ENCODE measurements around the gene E4F1. TPM values are rescaled to one million over a fixed set of nuclear protein-coding genes. Genes with fewer than 3 reads are reported as not detected.

Gene E4F1
- total and polyA plus RNA-seq, 2 of the 13 experiments (the other 11 are each of a cell fraction or from before 2014, with no cell fraction given), result 13.8 to 19.5 TPM

- intact Hi-C loops (cut with micrococcal nuclease; ENCODE audit: unreplicated experiment) (no loop called here), in situ Hi-C loops (cut with HindIII; ENCODE audit: extremely low pct_ligation_motif_present, low pct_unique_long_range_greater_than_20kb) (no loop called here)
- Histone ChIP-seq H3K9me3 (ENCODE audit: low read length) (no peaks in the 10 kb centered on the region), H3K4me3 (replicated peaks in 1 of 3; ENCODE audit: insufficient read depth in 1 of 3, low read depth in 2 of 3, low read length in 3 of 3) (no peak overlapping the region), H3K27ac (ENCODE audit: extremely low read length, insufficient read depth, low read length) (no peak overlapping the region), H4K20me1 (ENCODE audit: insufficient read depth, low read length) (0 out of 2 replicates have a peak, but pooled peaks cover 3% of the 10 kb centered on the region), H3K4me2 (ENCODE audit: low read depth, low read length) (no peak overlapping the region), H3K9ac (ENCODE audit: insufficient read depth, low read depth, low read length) (no peak overlapping the region), H2AFZ (ENCODE audit: low read length) (no peak overlapping the region), H3K79me2 (ENCODE audit: insufficient read depth, low read length) (peaks cover 21% of the 10 kb centered on the region), H3K36me3 (replicated peaks in 1 of 2; ENCODE audit: control insufficient read depth in 1 of 2, insufficient read depth in 2 of 2, low read length in 2 of 2) (peaks cover 4 to 20% of the 10 kb centered on the region in 2 experiments; a peak in 4 of 5 replicates), H3K4me1 (ENCODE audit: insufficient read depth, low read length) (peaks cover 60% of the 10 kb centered on the region), H3K27me3 (ENCODE audit: control insufficient read depth in 1 of 2, insufficient read depth in 2 of 2, low read length in 2 of 2) (no peaks in the 10 kb centered on the region)
- FAIRE-seq, result no peak
- POLR2A ChIA-PET, result interaction anchor here (0.7 kb wide), 1 partner anchor 14 kb away, joined by 3 read pairs; no protein-coding TSS in a partner anchor
- no peak for DNase-seq (ENCODE audit: low spot score)
- no peak for ATAC-seq
- 100% methylated on average over 2 of the region's 9 CpGs for WGBS (ENCODE audit: low lambda C conversion rate)
- TF ChIP-seq POLR2AphosphoS5 (IDR thresholded peaks at IDR 0.05; ENCODE audit: low read depth, low read length), result 0 out of 2 replicates have a peak, but pooled peaks have one; percentile 9
- no peak for TF ChIP-seq TBP (CRISPR knock-in tag; IDR thresholded peaks at IDR 0.05)
- CTCF ChIA-PET (ENCODE audit: low intra/inter-chr PET ratio, low total read pairs), result no interaction called here
- no TSS peak for BruUV-seq (replicated peaks)
Observed at GRCh38 chr16:2208772-2209171, 14.6 kb upstream of the E4F1 start.

DNA sequence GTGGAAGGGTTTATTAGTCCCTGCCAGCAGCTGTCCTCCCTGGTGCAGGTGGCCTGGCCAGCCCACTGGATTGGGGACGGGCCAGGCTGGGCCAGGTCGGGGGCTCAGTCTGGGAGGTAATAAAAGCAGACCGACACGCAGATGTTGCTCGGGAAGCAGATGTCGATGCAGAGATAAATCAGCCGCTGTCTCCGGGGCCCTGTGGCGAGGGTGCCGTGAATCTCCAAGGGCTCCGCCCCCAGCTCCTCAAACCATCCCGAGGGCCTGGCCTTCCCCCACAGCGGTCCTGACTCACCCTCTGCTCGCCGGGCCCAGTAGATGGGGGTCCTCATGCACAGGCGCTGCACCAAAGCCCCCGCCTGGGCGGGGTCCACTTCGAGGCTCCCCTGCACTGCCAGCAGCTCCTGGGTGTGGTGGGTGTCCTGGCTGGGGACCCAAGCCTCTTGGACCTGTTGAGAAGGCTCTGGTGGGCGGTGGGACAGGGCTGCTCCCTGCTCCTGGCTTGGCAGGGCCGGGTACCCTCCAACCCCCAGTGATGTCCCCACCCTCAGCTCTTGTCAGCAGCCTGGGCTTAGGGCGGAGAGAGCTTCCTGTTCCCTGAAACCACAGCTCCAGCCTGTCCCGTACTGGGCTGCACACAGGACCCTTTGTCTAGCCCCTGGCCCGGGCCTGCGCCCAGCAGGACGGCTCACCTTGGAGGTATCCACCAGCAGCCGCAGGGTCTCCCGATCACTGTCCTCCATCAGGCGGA lies 14.0 kb upstream of the E4F1 start:
- in situ Hi-C loops (cut with HindIII; ENCODE audit: extremely low pct_ligation_motif_present, low pct_unique_long_range_greater_than_20kb) (no loop called here), intact Hi-C loops (cut with micrococcal nuclease; ENCODE audit: unreplicated experiment) (no loop called here)
- no peak overlapping the region for H3K9ac ChIP-seq (ENCODE audit: insufficient read depth, low read depth, low read length)
- H3K36me3 ChIP-seq (replicated peaks in 1 of 2; ENCODE audit: control insufficient read depth in 1 of 2, insufficient read depth in 2 of 2, low read length in 2 of 2), result peaks cover 4 to 20% of the 10 kb centered on the region in 2 experiments; a peak in 4 of 5 replicates
- no peak overlapping the region for H3K4me2 ChIP-seq (ENCODE audit: low read depth, low read length)
- ChIA-PET POLR2A (interaction anchor here (0.7 to 0.9 kb wide), 2 partner anchors 15 to 17 kb away, joined by 3 read pairs; no protein-coding TSS in a partner anchor), CTCF (ENCODE audit: low intra/inter-chr PET ratio, low total read pairs) (no interaction called here)
- peaks cover 57% of the 10 kb centered on the region for H3K4me1 ChIP-seq (ENCODE audit: insufficient read depth, low read length)
- no peaks in the 10 kb centered on the region; a peak in 1 of 5 replicates for H3K27me3 ChIP-seq (ENCODE audit: control insufficient read depth in 1 of 2, insufficient read depth in 2 of 2, low read length in 2 of 2)
- BruUV-seq (replicated peaks), result no TSS peak
- no peaks in the 10 kb centered on the region for H3K9me3 ChIP-seq (ENCODE audit: low read length)
- H3K27ac ChIP-seq (ENCODE audit: extremely low read length, insufficient read depth, low read length), result no peak overlapping the region
- no peak for ATAC-seq
- H2AFZ ChIP-seq (ENCODE audit: low read length), result no peak overlapping the region
- H3K4me3 ChIP-seq (replicated peaks in 1 of 3; ENCODE audit: insufficient read depth in 1 of 3, low read depth in 2 of 3, low read length in 3 of 3), result no peak overlapping the region
- WGBS (ENCODE audit: low lambda C conversion rate), result 89% methylated on average over 7 of the region's 29 CpGs
- peaks cover 27% of the 10 kb centered on the region for H3K79me2 ChIP-seq (ENCODE audit: insufficient read depth, low read length)
- TF ChIP-seq ZNF570 (CRISPR knock-in tag; IDR thresholded peaks at IDR 0.05; ENCODE audit: borderline replicate concordance) (no peak), RARG (CRISPR knock-in tag; IDR thresholded peaks at IDR 0.05; ENCODE audit: low read depth) (no peak), ZNF251 (CRISPR knock-in tag; IDR thresholded peaks at IDR 0.05) (no peak), RFXAP (CRISPR knock-in tag; IDR thresholded peaks at IDR 0.05; ENCODE audit: borderline replicate concordance) (no peak), AGO2 (optimal IDR thresholded peaks at IDR 0.05; ENCODE audit: low read depth, low read length) (peak; percentile 77), ZNF263 (CRISPR knock-in tag; IDR thresholded peaks at IDR 0.05) (0 out of 2 replicates have a peak, but pooled peaks have one; percentile 17)
- TF ChIP-seq, protein P1, sequence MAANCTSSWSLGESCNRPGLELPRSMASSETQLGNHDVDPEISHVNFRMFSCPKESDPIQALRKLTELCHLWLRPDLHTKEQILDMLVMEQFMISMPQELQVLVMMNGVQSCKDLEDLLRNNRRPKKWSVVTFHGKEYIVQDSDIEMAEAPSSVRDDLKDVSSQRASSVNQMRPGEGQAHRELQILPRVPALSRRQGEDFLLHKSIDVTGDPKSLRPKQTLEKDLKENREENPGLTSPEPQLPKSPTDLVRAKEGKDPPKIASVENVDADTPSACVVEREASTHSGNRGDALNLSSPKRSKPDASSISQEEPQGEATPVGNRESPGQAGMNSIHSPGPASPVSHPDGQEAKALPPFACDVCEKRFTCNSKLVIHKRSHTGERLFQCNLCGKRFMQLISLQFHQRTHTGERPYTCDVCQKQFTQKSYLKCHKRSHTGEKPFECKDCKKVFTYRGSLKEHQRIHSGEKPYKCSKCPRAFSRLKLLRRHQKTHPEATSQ (CRISPR knock-in tag; IDR thresholded peaks at IDR 0.05; ENCODE audit: borderline replicate concordance), result no peak
- 0 out of 2 replicates have a peak, but pooled peaks cover 3% of the 10 kb centered on the region for H4K20me1 ChIP-seq (ENCODE audit: insufficient read depth, low read length)
- no peak for DNase-seq (ENCODE audit: low spot score)
- no peak for FAIRE-seq
